GM12878 (cell line): ENCODE measurements around the gene LYRM4. TPM values are rescaled to one million over a fixed set of nuclear protein-coding genes. Genes with fewer than 3 reads are reported as not detected.

Experiments
- ATAC-seq: fragments of 200-7000 bp; cut with Tn5 transposase; 3 replicates; pipeline ENCODE4 v1.9.1; 2020; ENCODE audit warnings: mild to moderate bottlenecking, moderate library complexity
- BruUV-seq: library from RNA; stranded (reverse); fragments of 400-500 nt; replicated peaks from 2 replicates; lab custom pipeline; 2021; lab: Mats Ljungman, UMichigan
- CTCF ChIA-PET: fragments of 300-600 bp; sonication (Branson Sonifier 250); formaldehyde crosslinking; extraction: SDS; loops from one replicate; lab custom pipeline; 2021; ENCODE audit warnings: inconsistent platforms; lab: Yijun Ruan, JAX
- POLR2A ChIA-PET: fragments of 350-600 bp; formaldehyde crosslinking; extraction: SDS; loops from one replicate; lab custom pipeline; 2021; ENCODE audit warnings: inconsistent platforms; lab: Charles Lee
- RAD21 ChIA-PET: fragments of 300-600 bp; sonication (Branson Sonifier 250); formaldehyde crosslinking; loops from one replicate; lab custom pipeline; 2023; ENCODE audit warnings: antibody characterized with exemption; ENCODE audit not compliant: unreplicated experiment; lab: Charles Lee
- SMC1A ChIA-PET: fragments of 300-600 bp; sonication (Branson Sonifier 250); formaldehyde crosslinking; loops from one replicate; lab custom pipeline; 2023; ENCODE audit not compliant: unreplicated experiment, uncharacterized antibody; lab: Charles Lee
- DNase-seq: peaks from one replicate; pipeline ENCODE4 v3.0.0-alpha.2; 2011; ENCODE audit warnings: low read depth, low spot score
- FAIRE-seq: peaks from 3 replicates; lab custom pipeline; 2011; peaks lifted over from hg19 to GRCh38; lab: Jason Lieb, UNC
- H2AFZ ChIP-seq: 2 replicates; pipeline ENCODE4 v1.6.0; 2011; ENCODE audit warnings: low read depth, low read length, control low read depth; ENCODE audit not compliant: control insufficient read depth
- H3K27ac ChIP-seq: 2 replicates; pipeline ENCODE4 v1.5.1; 2011; ENCODE audit warnings: control low read depth; ENCODE audit not compliant: control insufficient read depth, insufficient read depth
- H3K27me3 ChIP-seq, 2 experiments: replicated peaks in 1 of 2; 2 replicates each; pipeline versions ENCODE4 v1.6.0 to v1.6.1; 2011; ENCODE audit warnings: low read length in 1 of 2; ENCODE audit not compliant: control insufficient read depth in 2 of 2, insufficient read depth in 2 of 2
- H3K36me3 ChIP-seq, 2 experiments: 2 replicates each; pipeline ENCODE4 v1.5.1; 2011; ENCODE audit warnings: low read length in 1 of 2; ENCODE audit not compliant: control insufficient read depth in 2 of 2, insufficient read depth in 2 of 2
- H3K4me1 ChIP-seq: 2 replicates; pipeline ENCODE4 v1.6.1; 2011; ENCODE audit warnings: mild to moderate bottlenecking, low read length, moderate library complexity, mixed read lengths; ENCODE audit not compliant: control insufficient read depth, insufficient read depth
- H3K4me2 ChIP-seq: 2 replicates; pipeline ENCODE4 v1.6.0; 2011; ENCODE audit warnings: control low read depth; ENCODE audit not compliant: control insufficient read depth, insufficient read depth
- H3K4me3 ChIP-seq: fragments of 200-600 bp; sonication (generic); 2 replicates; pipeline ENCODE4 v1.5.1; 2016
- H3K79me2 ChIP-seq: 2 replicates; pipeline ENCODE4 v1.6.0; 2011; ENCODE audit warnings: low read length; ENCODE audit not compliant: control insufficient read depth, insufficient read depth
- H3K9ac ChIP-seq: 2 replicates; pipeline ENCODE4 v1.8.0; 2011; ENCODE audit warnings: low read length, control low read depth, mixed read lengths; ENCODE audit not compliant: control insufficient read depth, insufficient read depth
- H3K9me3 ChIP-seq: replicated peaks from 3 replicates; pipeline ENCODE4 v1.5.1; 2011; ENCODE audit warnings: mild to moderate bottlenecking, low read length; ENCODE audit not compliant: control insufficient read depth, insufficient read depth
- H4K20me1 ChIP-seq: 2 replicates; pipeline ENCODE4 v1.6.0; 2011; ENCODE audit not compliant: control insufficient read depth, insufficient read depth
- E2F8 ChIP-seq: fragments of 450-650 bp; IDR thresholded peaks from 2 replicates; pipeline ENCODE4 v1.6.1; 2018; ENCODE audit warnings: mild to moderate bottlenecking, low read depth, moderate library complexity; ENCODE audit not compliant: partially characterized antibody
- E4F1 ChIP-seq: fragments of 450-650 bp; IDR thresholded peaks from 2 replicates; pipeline ENCODE4 v1.6.1; 2018; ENCODE audit warnings: borderline replicate concordance, mild to moderate bottlenecking; ENCODE audit not compliant: partially characterized antibody
- RBBP5 ChIP-seq: fragments of 200-600 bp; sonication (generic); conservative IDR thresholded peaks from 2 replicates; pipeline ENCODE4 v1.6.1; 2016
- WGBS: methylation state at CpG from one replicate; pipeline ENCODE4 v1.1.6; 2016; ENCODE audit warnings: low lambda C conversion rate; ENCODE audit not compliant: insufficient replicate concordance, insufficient coverage; ENCODE audit errors: missing lambda C conversion rate; 5-methylcytosine and 5-hydroxymethylcytosine counted together
- in situ Hi-C: fragments of 300-500 bp; cut with MboI; formaldehyde crosslinking; loops from 9 replicates; pipeline ENCODE4 v1.14.3; 2018; ENCODE audit warnings: mixed read lengths
- intact Hi-C: fragments of 100-400 bp; cut with micrococcal nuclease; formaldehyde crosslinking; loops from one replicate; pipeline ENCODE4 v1.14.2; 2022; ENCODE audit not compliant: unreplicated experiment
- polyA plus RNA-seq, 11 experiments: library from polyadenylated mRNA; depleted of rRNA in 4 of 11; unstranded in 6 of 11; stranded (reverse) in 5 of 11; fragments of >200 nt; fragmentation: Nextera tagmentation in 4 of 11; fragmentation: Illumina TruSeq in 1 of 11; extraction: Ambion mirVana in 4 of 11; extraction: Trizol in 1 of 11; gene quantifications; 1 replicate in 1 of 11; 2 replicates in 10 of 11; pipeline versions ENCODE4 v1.2.1 to v1.2.3, GENCODE V29; 2011 to 2016; ENCODE audit warnings: inconsistent platforms in 2 of 11, missing spikeins in 2 of 11, low read depth in 1 of 11
- total RNA-seq, 4 experiments: library from RNA; depleted of rRNA in 3 of 4; stranded (reverse); fragments of >200 nt in 3 of 4; fragmentation: Illumina TruSeq in 1 of 4; extraction: Trizol in 1 of 4; gene quantifications; 2 replicates each; pipeline versions ENCODE4 v1.2.1 to v1.2.3, GENCODE V29; 2013 to 2021

Gene LYRM4
- total and polyA plus RNA-seq, 10 of the 15 experiments (the other 5 are each of a cell fraction or from before 2014, with no cell fraction given), result 32.7 to 66.8 (median 44.0) TPM

- TF ChIP-seq E2F8 (no peak), RBBP5 (no peak), E4F1 (no peak)
- no peaks in the 10 kb centered on the region for H3K27me3 ChIP-seq
- no peak overlapping the region for H3K9ac ChIP-seq
- POLR2A ChIA-PET, result no interaction called here
- ATAC-seq (no peak), FAIRE-seq (no peak), DNase-seq (no peak)
- no peaks in the 10 kb centered on the region for H3K9me3 ChIP-seq
- H3K4me3 ChIP-seq, result no peak overlapping the region
- SMC1A ChIA-PET, result interaction anchor here (0.5 to 0.9 kb wide), 2 partner anchors 12 to 688 kb away, joined by 3 to 4 read pairs; no protein-coding TSS in a partner anchor
- CTCF ChIA-PET, result interaction anchor here (1.0 to 1.6 kb wide), 2 partner anchors 12 to 18 kb away, joined by 4 to 13 read pairs; no protein-coding TSS in a partner anchor
- no peak overlapping the region for H2AFZ ChIP-seq
- RAD21 ChIA-PET, result no interaction called here
- no peak overlapping the region for H3K4me2 ChIP-seq
- H4K20me1 ChIP-seq, result no peaks in the 10 kb centered on the region
- H3K27ac ChIP-seq, result no peak overlapping the region
- intact Hi-C loops (no loop called here), in situ Hi-C loops (no loop called here)
- H3K36me3 ChIP-seq, result no peaks in the 10 kb centered on the region
- BruUV-seq, result no TSS peak
- H3K4me1 ChIP-seq, result no peaks in the 10 kb centered on the region
- no peaks in the 10 kb centered on the region for H3K79me2 ChIP-seq
- 80% methylated on average over 3 of the region's 3 CpGs for WGBS
These were observed 104.8 kb downstream of the LYRM4 start for GRCh38 chr6:5155906-5156305.
